HepG2 (cell line): ENCODE measurements around the gene RTN3. TPM values are rescaled to one million over a fixed set of nuclear protein-coding genes. Genes with fewer than 3 reads are reported as not detected.

Source experiments
- ATAC-seq: fragments of 200-7000 bp; cut with Tn5 transposase; 3 replicates; pipeline ENCODE4 v1.9.1; 2020; ENCODE audit warnings: mild to moderate bottlenecking, moderate library complexity
- BruUV-seq: library from RNA; stranded (reverse); fragments of 400-500 nt; replicated peaks from 2 replicates; lab custom pipeline; 2021; lab: Mats Ljungman, UMichigan
- CTCF ChIA-PET: fragments of 300-600 bp; formaldehyde crosslinking; extraction: SDS; loops from one replicate; lab custom pipeline; 2021; ENCODE audit warnings: low total read pairs, inconsistent platforms, low intra/inter-chr PET ratio; lab: Yijun Ruan, JAX
- POLR2A ChIA-PET: fragments of 350-600 bp; sonication (Branson Sonifier 250); formaldehyde crosslinking; loops from one replicate; lab custom pipeline; 2020; ENCODE audit warnings: antibody characterized with exemption, inconsistent platforms; lab: Yijun Ruan, JAX
- DNase-seq: peaks from one replicate; pipeline ENCODE4 v3.0.0-alpha.2; 2015; ENCODE audit warnings: low spot score
- FAIRE-seq: peaks from 3 replicates; lab custom pipeline; 2011; peaks lifted over from hg19 to GRCh38; lab: Jason Lieb, UNC
- H2AFZ ChIP-seq: one replicate; pipeline ENCODE4 v1.6.1; 2011; ENCODE audit warnings: low read length, inconsistent platforms
- H3K27ac ChIP-seq: fragments of 300-600 bp; 3 replicates; pipeline ENCODE4 v1.8.0; 2011; ENCODE audit warnings: mixed run types, mild to moderate bottlenecking, mixed read lengths, low read length, inconsistent platforms; ENCODE audit not compliant: insufficient read depth; ENCODE audit errors: extremely low read length
- H3K27me3 ChIP-seq, 2 experiments: fragments of 200-600 bp in 1 of 2; 2 replicates in 1 of 2; 3 replicates in 1 of 2; pipeline versions ENCODE4 v1.6.0 to v1.8.0; 2011; ENCODE audit warnings: low read length in 2 of 2, mild to moderate bottlenecking in 2 of 2, moderate library complexity in 2 of 2, inconsistent platforms in 1 of 2; ENCODE audit not compliant: insufficient read depth in 2 of 2, control insufficient read depth in 1 of 2
- H3K36me3 ChIP-seq, 2 experiments: fragments of 200-600 bp in 1 of 2; replicated peaks in 1 of 2; 2 replicates in 1 of 2; 3 replicates in 1 of 2; pipeline versions ENCODE4 v1.5.1 to v1.8.0; 2011; ENCODE audit warnings: low read length in 2 of 2, inconsistent platforms in 1 of 2; ENCODE audit not compliant: insufficient read depth in 2 of 2, control insufficient read depth in 1 of 2
- H3K4me1 ChIP-seq: 2 replicates; pipeline ENCODE4 v1.5.1; 2012; ENCODE audit warnings: low read length, inconsistent platforms; ENCODE audit not compliant: insufficient read depth
- H3K4me2 ChIP-seq: 2 replicates; pipeline ENCODE4 v1.6.0; 2011; ENCODE audit warnings: low read depth, low read length, inconsistent platforms
- H3K4me3 ChIP-seq, 3 experiments: fragments of 200-600 bp in 1 of 3; sonication (generic), shearing (Covaris generic) in 1 of 3; replicated peaks in 1 of 3; 2 replicates each; pipeline ENCODE4 v1.5.1; 2011 to 2016; ENCODE audit warnings: low read length in 3 of 3, inconsistent platforms in 2 of 3, low read depth in 2 of 3, mild to moderate bottlenecking in 2 of 3, control low read depth in 1 of 3, mixed read lengths in 1 of 3; ENCODE audit not compliant: insufficient read depth in 1 of 3
- H3K79me2 ChIP-seq: one replicate; pipeline ENCODE4 v1.6.1; 2011; ENCODE audit warnings: low read length, inconsistent platforms; ENCODE audit not compliant: insufficient read depth
- H3K9ac ChIP-seq: 2 replicates; pipeline ENCODE4 v1.6.0; 2011; ENCODE audit warnings: mild to moderate bottlenecking, low read depth, low read length, inconsistent platforms; ENCODE audit not compliant: insufficient read depth
- H3K9me3 ChIP-seq: 2 replicates; pipeline ENCODE4 v1.5.1; 2012; ENCODE audit warnings: mild to moderate bottlenecking, low read length
- H4K20me1 ChIP-seq: 2 replicates; pipeline ENCODE4 v1.6.0; 2011; ENCODE audit warnings: inconsistent platforms, mild to moderate bottlenecking, low read length, moderate library complexity; ENCODE audit not compliant: insufficient read depth
- AGO2 ChIP-seq: fragments of 200-400 bp; formaldehyde crosslinking; optimal IDR thresholded peaks from 2 replicates; pipeline ENCODE3; 2017; ENCODE audit warnings: mild to moderate bottlenecking, low read depth, low read length, moderate library complexity
- ARNT2 ChIP-seq: sonication (generic); formaldehyde crosslinking; IDR thresholded peaks from 2 replicates; pipeline ENCODE4 v1.8.0; 2022; ENCODE audit warnings: mild to moderate bottlenecking, low read depth, missing genetic modification reagents, moderate library complexity
- CENPT ChIP-seq: sonication (generic); formaldehyde crosslinking; IDR thresholded peaks from 2 replicates; pipeline ENCODE4 v1.8.0; 2022; ENCODE audit warnings: low read depth, mild to moderate bottlenecking, moderate library complexity, missing genetic modification reagents
- ETV5 ChIP-seq: IDR thresholded peaks from 2 replicates; pipeline ENCODE4 v1.6.1; 2018; ENCODE audit warnings: missing biosample characterization, missing genetic modification reagents, inconsistent platforms, borderline replicate concordance
- FOXC1 ChIP-seq: sonication (generic); formaldehyde crosslinking; IDR thresholded peaks from 2 replicates; pipeline ENCODE4 v1.8.0; 2022; ENCODE audit warnings: mild to moderate bottlenecking, missing genetic modification reagents, borderline replicate concordance
- HNF4A ChIP-seq: sonication (generic); formaldehyde crosslinking; IDR thresholded peaks from 2 replicates; pipeline ENCODE4 v1.4.0; 2020; ENCODE audit warnings: missing genetic modification reagents
- HNRNPH1 ChIP-seq: fragments of 200-400 bp; formaldehyde crosslinking; optimal IDR thresholded peaks from 2 replicates; pipeline ENCODE3; 2017; ENCODE audit warnings: mild to moderate bottlenecking, low read depth, low read length
- KAT2B ChIP-seq: fragments of 150-350 bp; IDR thresholded peaks from 2 replicates; pipeline ENCODE4 v1.6.1; 2014; ENCODE audit warnings: low read depth, low read length, borderline replicate concordance
- MED13 ChIP-seq: sonication (generic); formaldehyde crosslinking; IDR thresholded peaks from 2 replicates; pipeline ENCODE4 v1.5.0; 2020; ENCODE audit warnings: missing genetic modification reagents
- MYNN ChIP-seq: sonication (generic); formaldehyde crosslinking; IDR thresholded peaks from 2 replicates; pipeline ENCODE4 v1.4.0; 2020; ENCODE audit warnings: mild to moderate bottlenecking, low read depth, missing genetic modification reagents
- NKX3-1 ChIP-seq: sonication (generic); formaldehyde crosslinking; IDR thresholded peaks from 2 replicates; pipeline ENCODE4 v1.5.0; 2020; ENCODE audit warnings: missing genetic modification reagents
- ZFP36L2 ChIP-seq: sonication (generic); formaldehyde crosslinking; IDR thresholded peaks from 2 replicates; pipeline ENCODE4 v1.4.0; 2020; ENCODE audit warnings: missing genetic modification reagents
- ZFP90 ChIP-seq: sonication (generic); formaldehyde crosslinking; IDR thresholded peaks from 2 replicates; pipeline ENCODE4 v1.8.0; 2022; ENCODE audit warnings: missing genetic modification reagents, mild to moderate bottlenecking, inconsistent platforms, borderline replicate concordance
- ZNF781 ChIP-seq: sonication (generic); formaldehyde crosslinking; IDR thresholded peaks from 2 replicates; pipeline ENCODE4 v1.5.1; 2020; ENCODE audit warnings: borderline replicate concordance, mild to moderate bottlenecking, missing genetic modification reagents; ENCODE audit errors: not compliant biosample characterization
- WGBS: methylation state at CpG from one replicate; pipeline ENCODE4 v1.1.6; 2017; ENCODE audit warnings: low lambda C conversion rate; 5-methylcytosine and 5-hydroxymethylcytosine counted together
- in situ Hi-C: cut with HindIII; loops from 2 replicates; pipeline ENCODE4 v1.10.0; 2017; ENCODE audit warnings: low pct_unique_long_range_greater_than_20kb; ENCODE audit not compliant: extremely low pct_ligation_motif_present
- intact Hi-C: fragments of 100-400 bp; cut with micrococcal nuclease; formaldehyde crosslinking; loops from one replicate; pipeline ENCODE4 v1.10.0; 2022; ENCODE audit not compliant: unreplicated experiment
- polyA plus RNA-seq, 8 experiments: library from polyadenylated mRNA; depleted of rRNA in 3 of 8; stranded (reverse) in 7 of 8; unstranded in 1 of 8; fragments of >200 nt; fragmentation: Illumina TruSeq in 4 of 8; extraction: Trizol in 4 of 8; gene quantifications; 2 replicates each; pipeline versions ENCODE4 v1.2.1 to v1.2.3, GENCODE V29; 2011 to 2016; ENCODE audit warnings: low read depth in 4 of 8, missing spikeins in 1 of 8, mixed read lengths in 1 of 8; ENCODE audit not compliant: insufficient read depth in 1 of 8
- total RNA-seq, 5 experiments: library from RNA; depleted of rRNA; stranded (reverse); fragments of >200 nt; fragmentation: Illumina TruSeq; extraction: Trizol; gene quantifications; 2 replicates each; pipeline ENCODE4 v1.2.3, GENCODE V29; 2016; ENCODE audit warnings: low read depth in 1 of 5
- TF ChIP-seq, protein P1 (sequence below): sonication (generic); formaldehyde crosslinking; IDR thresholded peaks from 2 replicates; pipeline ENCODE4 v1.4.0; 2020; ENCODE audit warnings: missing genetic modification reagents
- TF ChIP-seq, protein P2 (sequence below): sonication (generic); formaldehyde crosslinking; IDR thresholded peaks from 2 replicates; pipeline ENCODE4 v1.4.0; 2020; ENCODE audit warnings: mild to moderate bottlenecking, missing genetic modification reagents
- TF ChIP-seq, protein P3 (sequence below): sonication (generic); formaldehyde crosslinking; IDR thresholded peaks from 2 replicates; pipeline ENCODE4 v1.4.0; 2020; ENCODE audit warnings: missing genetic modification reagents

Gene RTN3
- total and polyA plus RNA-seq, 2 of the 13 experiments (the other 11 are each of a cell fraction or from before 2014, with no cell fraction given), result 32.2 to 41.1 TPM

DNA sequence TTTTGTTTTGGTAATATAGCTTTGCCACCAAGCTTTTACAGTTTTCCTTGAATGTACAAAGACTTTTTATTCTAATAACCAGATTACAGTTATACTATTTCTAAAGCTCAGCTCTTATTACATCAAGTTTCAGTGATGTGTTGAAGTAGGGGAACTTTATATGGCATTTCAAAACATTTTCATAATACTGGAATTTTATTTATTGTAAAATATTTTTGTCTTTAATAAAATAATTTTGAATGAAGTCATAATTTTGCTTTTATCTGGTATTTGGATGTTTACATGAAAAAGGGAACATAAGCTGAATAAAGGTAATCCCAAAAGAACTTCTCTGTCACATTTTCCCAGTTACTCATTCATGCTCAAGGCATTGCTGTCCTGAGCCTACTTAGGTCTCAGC is 34.7 kb downstream of the RTN3 start (continued):
- TF ChIP-seq, protein P1, sequence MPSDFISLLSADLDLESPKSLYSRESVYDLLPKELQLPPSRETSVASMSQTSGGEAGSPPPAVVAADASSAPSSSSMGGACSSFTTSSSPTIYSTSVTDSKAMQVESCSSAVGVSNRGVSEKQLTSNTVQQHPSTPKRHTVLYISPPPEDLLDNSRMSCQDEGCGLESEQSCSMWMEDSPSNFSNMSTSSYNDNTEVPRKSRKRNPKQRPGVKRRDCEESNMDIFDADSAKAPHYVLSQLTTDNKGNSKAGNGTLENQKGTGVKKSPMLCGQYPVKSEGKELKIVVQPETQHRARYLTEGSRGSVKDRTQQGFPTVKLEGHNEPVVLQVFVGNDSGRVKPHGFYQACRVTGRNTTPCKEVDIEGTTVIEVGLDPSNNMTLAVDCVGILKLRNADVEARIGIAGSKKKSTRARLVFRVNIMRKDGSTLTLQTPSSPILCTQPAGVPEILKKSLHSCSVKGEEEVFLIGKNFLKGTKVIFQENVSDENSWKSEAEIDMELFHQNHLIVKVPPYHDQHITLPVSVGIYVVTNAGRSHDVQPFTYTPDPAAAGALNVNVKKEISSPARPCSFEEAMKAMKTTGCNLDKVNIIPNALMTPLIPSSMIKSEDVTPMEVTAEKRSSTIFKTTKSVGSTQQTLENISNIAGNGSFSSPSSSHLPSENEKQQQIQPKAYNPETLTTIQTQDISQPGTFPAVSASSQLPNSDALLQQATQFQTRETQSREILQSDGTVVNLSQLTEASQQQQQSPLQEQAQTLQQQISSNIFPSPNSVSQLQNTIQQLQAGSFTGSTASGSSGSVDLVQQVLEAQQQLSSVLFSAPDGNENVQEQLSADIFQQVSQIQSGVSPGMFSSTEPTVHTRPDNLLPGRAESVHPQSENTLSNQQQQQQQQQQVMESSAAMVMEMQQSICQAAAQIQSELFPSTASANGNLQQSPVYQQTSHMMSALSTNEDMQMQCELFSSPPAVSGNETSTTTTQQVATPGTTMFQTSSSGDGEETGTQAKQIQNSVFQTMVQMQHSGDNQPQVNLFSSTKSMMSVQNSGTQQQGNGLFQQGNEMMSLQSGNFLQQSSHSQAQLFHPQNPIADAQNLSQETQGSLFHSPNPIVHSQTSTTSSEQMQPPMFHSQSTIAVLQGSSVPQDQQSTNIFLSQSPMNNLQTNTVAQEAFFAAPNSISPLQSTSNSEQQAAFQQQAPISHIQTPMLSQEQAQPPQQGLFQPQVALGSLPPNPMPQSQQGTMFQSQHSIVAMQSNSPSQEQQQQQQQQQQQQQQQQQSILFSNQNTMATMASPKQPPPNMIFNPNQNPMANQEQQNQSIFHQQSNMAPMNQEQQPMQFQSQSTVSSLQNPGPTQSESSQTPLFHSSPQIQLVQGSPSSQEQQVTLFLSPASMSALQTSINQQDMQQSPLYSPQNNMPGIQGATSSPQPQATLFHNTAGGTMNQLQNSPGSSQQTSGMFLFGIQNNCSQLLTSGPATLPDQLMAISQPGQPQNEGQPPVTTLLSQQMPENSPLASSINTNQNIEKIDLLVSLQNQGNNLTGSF (CRISPR knock-in tag), result no peak
- no peak for TF ChIP-seq AGO2

DNA sequence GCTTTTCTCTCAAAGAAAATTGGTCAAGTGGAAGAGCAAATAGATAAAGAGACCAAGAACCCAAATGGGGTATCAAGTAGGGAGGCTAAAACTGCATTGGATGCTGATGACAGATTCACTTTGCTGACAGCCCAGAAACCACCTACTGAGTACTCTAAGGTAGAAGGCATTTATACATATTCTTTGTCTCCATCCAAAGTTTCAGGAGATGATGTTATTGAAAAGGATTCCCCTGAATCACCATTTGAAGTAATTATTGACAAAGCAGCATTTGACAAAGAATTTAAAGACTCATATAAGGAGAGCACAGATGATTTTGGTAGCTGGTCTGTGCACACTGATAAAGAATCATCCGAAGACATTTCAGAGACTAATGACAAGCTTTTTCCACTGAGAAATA is 37.7 kb downstream of the RTN3 start:
- in situ Hi-C loops, result no loop called here
- Histone ChIP-seq H3K27ac (no peak overlapping the region), H3K27me3 (no peaks in the 10 kb centered on the region), H3K4me1 (peaks cover 16% of the 10 kb centered on the region), H3K4me3 (no peak overlapping the region), H3K36me3 (peaks cover 2 to 6% of the 10 kb centered on the region in 2 experiments; a peak in 1 of 5 replicates), H3K4me2 (no peak overlapping the region), H3K9ac (no peak overlapping the region), H2AFZ (no peak overlapping the region), H4K20me1 (no peaks in the 10 kb centered on the region; the same call in 1 of the 2 replicates), H3K79me2 (no peaks in the 10 kb centered on the region), H3K9me3 (no peaks in the 10 kb centered on the region)
- WGBS, result 100% methylated on average over 1 of the region's 1 CpG
- CTCF ChIA-PET, result no interaction called here
- ATAC-seq (no peak), DNase-seq (no peak), FAIRE-seq (no peak)
- POLR2A ChIA-PET, result interaction anchor here (0.9 kb wide), 1 partner anchor 37 kb away, joined by 4 read pairs; the partner anchor contains the start of gene RTN3
- intact Hi-C loops, result no loop called here
- BruUV-seq, result no TSS peak
- TF ChIP-seq ETV5, result no peak
- no peak for TF ChIP-seq CENPT (CRISPR knock-in tag)
- TF ChIP-seq MED13, result no peak
- TF ChIP-seq ARNT2, result no peak
- TF ChIP-seq HNF4A (CRISPR knock-in tag), result no peak
- TF ChIP-seq NKX3-1, result no peak
- TF ChIP-seq, protein P2, sequence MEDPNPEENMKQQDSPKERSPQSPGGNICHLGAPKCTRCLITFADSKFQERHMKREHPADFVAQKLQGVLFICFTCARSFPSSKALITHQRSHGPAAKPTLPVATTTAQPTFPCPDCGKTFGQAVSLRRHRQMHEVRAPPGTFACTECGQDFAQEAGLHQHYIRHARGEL, result no peak
- no peak for TF ChIP-seq ZFP36L2 (CRISPR knock-in tag)
- TF ChIP-seq ZNF781, result no peak
- TF ChIP-seq, protein P3, sequence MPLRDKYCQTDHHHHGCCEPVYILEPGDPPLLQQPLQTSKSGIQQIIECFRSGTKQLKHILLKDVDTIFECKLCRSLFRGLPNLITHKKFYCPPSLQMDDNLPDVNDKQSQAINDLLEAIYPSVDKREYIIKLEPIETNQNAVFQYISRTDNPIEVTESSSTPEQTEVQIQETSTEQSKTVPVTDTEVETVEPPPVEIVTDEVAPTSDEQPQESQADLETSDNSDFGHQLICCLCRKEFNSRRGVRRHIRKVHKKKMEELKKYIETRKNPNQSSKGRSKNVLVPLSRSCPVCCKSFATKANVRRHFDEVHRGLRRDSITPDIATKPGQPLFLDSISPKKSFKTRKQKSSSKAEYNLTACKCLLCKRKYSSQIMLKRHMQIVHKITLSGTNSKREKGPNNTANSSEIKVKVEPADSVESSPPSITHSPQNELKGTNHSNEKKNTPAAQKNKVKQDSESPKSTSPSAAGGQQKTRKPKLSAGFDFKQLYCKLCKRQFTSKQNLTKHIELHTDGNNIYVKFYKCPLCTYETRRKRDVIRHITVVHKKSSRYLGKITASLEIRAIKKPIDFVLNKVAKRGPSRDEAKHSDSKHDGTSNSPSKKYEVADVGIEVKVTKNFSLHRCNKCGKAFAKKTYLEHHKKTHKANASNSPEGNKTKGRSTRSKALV (CRISPR knock-in tag), result no peak
- TF ChIP-seq FOXC1 (CRISPR knock-in tag), result no peak
- TF ChIP-seq KAT2B, result no peak
- no peak for TF ChIP-seq HNRNPH1
- no peak for TF ChIP-seq ZFP90 (CRISPR knock-in tag)
- TF ChIP-seq MYNN (CRISPR knock-in tag), result no peak
